ENCODE results near the gene ANKS1A. TPM values are rescaled to one million over a fixed set of nuclear protein-coding genes. Genes with fewer than 3 reads are reported as not detected.
"Not testable (repeated sequence)": the region's sequence is repeated elsewhere in the genome, so short reads cannot be mapped to it uniquely, and the experiment has no call there.

The ANKS1A gene
- polyA plus RNA-seq, 4 donors: 14.5 to 52.5 (median 41.8) TPM

GRCh38 chr6:35089935-35090505 is 201.0 kb downstream of the ANKS1A start:
- no peak for DNase-seq (ENCODE audit: low read depth in 4 of 4, low spot score in 3 of 4)

GRCh38 chr6:35090734-35091133 is 201.7 kb downstream of the ANKS1A start:
- DNase-seq (ENCODE audit: low read depth in 4 of 4, low spot score in 3 of 4): no peak

- no peak for DNase-seq (ENCODE audit: low read depth in 4 of 4, low spot score in 3 of 4)
These were observed 202.5 kb downstream of the ANKS1A start for GRCh38 chr6:35091346-35092083.

- no peak for DNase-seq (ENCODE audit: low read depth in 4 of 4, low spot score in 3 of 4)
These were observed 203.5 kb downstream of the ANKS1A start for GRCh38 chr6:35092362-35093117.

GRCh38 chr6:35093118-35093445 is 204.0 kb downstream of the ANKS1A start:
- DNase-seq (ENCODE audit: low read depth in 4 of 4, low spot score in 3 of 4): no peak

DNA sequence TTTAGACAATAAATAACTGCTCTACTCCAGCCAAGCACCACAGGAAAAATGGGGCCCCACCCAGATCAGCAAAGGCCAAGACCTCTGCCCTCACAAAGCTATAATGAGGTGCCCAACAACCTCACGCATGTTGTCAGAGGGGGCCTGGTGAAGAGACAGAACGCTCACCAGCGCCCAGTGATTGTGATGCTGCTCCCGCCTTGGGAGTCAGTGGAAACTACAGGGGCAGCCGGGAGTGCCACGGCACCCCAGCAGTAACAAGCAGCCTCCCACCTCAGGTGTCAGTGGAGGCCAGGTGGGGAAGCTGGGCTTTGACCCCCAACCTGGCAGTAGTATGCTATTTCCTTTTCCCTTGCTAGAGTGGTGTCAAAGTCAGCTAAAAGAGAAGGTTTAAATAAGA is 204.7 kb downstream of the ANKS1A start:
- no peak for DNase-seq (ENCODE audit: low read depth in 4 of 4, low spot score in 3 of 4)

- DNase-seq (ENCODE audit: low read depth in 4 of 4, low spot score in 3 of 4): no peak
These were observed 205.1 kb downstream of the ANKS1A start for GRCh38 chr6:35094183-35094582.

DNA sequence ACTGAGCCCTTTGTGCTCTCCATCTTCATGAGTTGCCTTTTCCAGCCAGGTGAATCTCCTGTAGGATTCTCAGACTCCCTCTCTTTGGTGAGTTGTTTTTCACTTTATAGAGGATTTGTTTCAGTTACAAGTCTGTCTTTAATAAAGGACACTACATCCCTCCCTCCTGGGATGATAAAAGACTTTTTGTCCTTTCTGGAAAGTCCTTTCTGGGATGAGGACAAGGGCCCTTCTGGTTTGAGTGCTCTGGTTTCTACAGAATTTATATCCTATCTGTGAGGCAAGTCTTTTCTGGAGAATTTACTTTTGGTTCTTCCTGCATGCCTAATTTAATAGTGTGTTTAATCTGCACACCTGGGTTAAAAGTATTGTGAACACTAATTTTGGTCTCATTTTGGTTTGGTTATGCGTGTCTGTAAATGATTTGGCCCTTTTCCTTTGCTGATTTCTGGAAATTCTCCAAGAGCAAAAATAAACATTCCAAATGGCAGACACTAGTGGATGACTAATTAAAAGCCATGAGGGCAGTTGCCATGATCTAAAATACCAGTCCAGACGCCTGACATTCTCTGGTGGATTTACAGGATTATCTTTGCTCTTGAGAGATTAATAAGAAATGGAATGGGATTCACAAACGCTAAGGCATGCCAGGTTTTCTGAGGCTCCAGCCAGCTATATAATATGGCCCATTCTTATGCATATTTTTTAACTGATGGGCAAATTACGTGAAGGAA is 207.2 kb downstream of the ANKS1A start:
- no peak for DNase-seq (ENCODE audit: low read depth in 4 of 4, low spot score in 3 of 4)

GRCh38 chr6:35099116-35099515 is 210.1 kb downstream of the ANKS1A start:
- no peak for DNase-seq (ENCODE audit: low read depth in 4 of 4, low spot score in 3 of 4)

DNA sequence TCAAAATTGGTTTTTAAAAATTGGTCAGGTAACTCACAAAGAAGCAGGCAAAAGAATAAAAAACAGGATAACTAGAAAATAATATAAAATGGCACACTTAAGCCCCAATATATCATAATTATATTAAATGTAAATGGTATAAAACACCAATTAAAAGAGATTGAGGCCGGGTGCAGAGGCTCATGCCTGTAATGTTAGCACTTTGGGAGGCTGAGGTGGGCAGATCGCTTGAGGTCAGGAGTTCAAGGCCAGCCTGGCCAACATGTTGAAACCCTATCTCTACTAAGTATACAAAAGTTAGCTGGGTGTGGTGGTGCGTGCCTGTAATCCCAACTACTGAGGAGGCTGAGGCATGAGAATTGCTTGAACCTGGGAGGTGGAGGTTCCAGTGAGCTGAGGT is 216.0 kb downstream of the ANKS1A start:
- no peak for DNase-seq (ENCODE audit: low read depth in 4 of 4, low spot score in 3 of 4)

GRCh38 chr6:35106061-35106460 is 217.0 kb downstream of the ANKS1A start:
- DNase-seq (ENCODE audit: low read depth in 4 of 4, low spot score in 3 of 4): not testable (repeated sequence)

DNA sequence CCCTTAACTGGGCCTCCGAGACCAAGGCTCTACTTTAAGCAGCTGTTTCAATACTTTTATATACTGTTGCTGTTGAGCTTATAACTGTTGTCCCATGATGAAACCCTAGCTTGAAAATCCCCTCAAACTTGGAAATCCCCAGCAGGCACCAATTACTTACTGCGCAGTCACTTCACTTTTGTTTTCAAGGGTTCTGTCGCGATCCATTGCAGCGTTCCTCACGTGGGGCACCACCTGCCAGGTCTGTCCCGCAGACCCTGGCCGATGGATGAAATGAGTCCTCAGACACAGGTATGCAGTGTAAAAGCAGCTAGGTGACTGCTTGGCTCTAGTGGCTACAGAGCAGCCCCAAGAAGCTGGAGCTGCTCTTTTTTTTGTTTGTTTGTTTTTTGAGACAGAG is 218.2 kb downstream of the ANKS1A start:
- DNase-seq (ENCODE audit: low read depth in 4 of 4, low spot score in 3 of 4): not testable (repeated sequence)

GRCh38 chr6:35107761-35108160 is 218.7 kb downstream of the ANKS1A start:
- DNase-seq (ENCODE audit: low read depth in 4 of 4, low spot score in 3 of 4): not testable (repeated sequence)

- DNase-seq (ENCODE audit: low read depth in 4 of 4, low spot score in 3 of 4): no peak
These were observed 219.3 kb downstream of the ANKS1A start for GRCh38 chr6:35108309-35108885.

DNA sequence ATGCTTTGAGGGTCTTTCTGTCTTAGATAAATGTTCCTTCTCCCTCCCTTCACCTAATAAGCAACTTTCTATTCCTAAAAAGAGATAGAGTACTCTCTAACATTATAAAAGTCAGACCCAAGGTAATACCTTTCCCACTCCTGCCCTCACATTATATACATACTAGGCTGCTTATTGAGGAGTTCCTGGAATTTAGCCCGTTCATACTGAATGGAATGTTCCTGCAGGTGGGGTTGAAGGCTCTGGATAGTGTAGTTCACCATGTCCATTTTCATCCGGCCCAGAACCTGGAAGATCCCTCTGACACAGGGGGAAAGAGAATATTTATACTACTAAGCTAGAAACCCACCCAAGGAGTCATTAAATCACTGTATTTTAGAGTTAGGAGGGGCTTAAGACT is 231.7 kb downstream of the ANKS1A start:
- DNase-seq (ENCODE audit: low read depth in 4 of 4, low spot score in 3 of 4): no peak

DNA sequence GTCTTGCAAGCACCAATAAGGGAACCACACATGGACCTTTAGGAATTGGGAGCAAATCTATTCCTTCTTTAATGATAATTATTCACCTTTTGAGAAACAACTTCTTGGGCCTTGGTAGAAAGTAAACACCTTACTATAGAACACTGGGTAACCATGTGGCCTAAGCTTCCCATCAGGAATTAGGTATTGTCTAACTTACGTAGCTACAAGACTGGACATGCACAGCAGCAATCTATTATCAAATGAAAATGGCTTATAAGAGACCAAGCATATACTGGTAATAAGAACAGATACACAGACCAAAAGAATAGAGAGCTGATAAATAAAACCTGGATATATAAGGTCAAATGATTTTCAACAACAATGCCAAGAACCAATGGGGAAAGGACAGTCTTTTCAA is 235.3 kb downstream of the ANKS1A start:
- DNase-seq (ENCODE audit: low read depth in 4 of 4, low spot score in 3 of 4): no peak

- no peak for DNase-seq (ENCODE audit: low read depth in 4 of 4, low spot score in 3 of 4)
These were observed 239.0 kb downstream of the ANKS1A start for GRCh38 chr6:35128042-35128441.

DNA sequence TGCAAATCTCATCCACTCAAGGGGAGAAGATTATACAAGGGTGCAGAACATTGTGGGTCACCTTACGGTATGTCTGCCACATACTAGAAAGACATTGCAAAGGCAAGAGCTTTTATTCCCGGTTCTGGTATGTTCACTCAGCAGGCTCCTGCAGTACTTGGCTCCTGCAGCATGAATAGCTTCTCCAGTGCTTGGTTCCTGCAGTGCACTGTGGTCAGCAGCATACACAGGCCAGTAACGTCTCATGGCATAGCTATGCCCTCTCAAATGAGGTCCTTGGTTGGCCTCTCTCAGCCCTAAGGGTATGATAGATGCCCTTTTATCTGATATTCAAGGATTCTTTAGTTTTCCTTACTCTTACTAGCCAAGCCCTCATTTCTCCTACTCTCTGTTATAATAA is 239.4 kb downstream of the ANKS1A start:
- no peak for DNase-seq (ENCODE audit: low read depth in 4 of 4, low spot score in 3 of 4)

DNA sequence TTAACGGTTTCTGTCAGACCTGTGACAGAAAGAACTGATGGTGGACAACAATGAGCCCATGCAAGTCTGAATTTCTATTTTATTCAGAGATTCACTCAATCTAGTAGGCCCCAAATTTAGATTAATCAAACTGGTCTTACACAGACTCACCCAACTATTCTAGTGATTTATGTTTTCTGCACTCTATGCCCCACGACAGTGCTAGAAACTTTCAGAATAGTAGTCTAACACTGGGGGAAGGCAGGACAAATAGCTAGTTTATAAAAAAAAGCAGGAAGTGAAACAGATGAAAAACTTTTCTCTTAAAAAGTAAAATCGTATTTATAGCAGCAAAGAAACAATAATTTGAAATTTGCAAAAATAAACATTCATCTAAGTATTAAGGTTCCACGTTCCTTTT is 247.1 kb downstream of the ANKS1A start:
- no peak for DNase-seq (ENCODE audit: low read depth in 4 of 4, low spot score in 3 of 4)

GRCh38 chr6:35138191-35138590 is 249.1 kb downstream of the ANKS1A start:
- not testable (repeated sequence) for DNase-seq (ENCODE audit: low read depth in 4 of 4, low spot score in 3 of 4)

DNA sequence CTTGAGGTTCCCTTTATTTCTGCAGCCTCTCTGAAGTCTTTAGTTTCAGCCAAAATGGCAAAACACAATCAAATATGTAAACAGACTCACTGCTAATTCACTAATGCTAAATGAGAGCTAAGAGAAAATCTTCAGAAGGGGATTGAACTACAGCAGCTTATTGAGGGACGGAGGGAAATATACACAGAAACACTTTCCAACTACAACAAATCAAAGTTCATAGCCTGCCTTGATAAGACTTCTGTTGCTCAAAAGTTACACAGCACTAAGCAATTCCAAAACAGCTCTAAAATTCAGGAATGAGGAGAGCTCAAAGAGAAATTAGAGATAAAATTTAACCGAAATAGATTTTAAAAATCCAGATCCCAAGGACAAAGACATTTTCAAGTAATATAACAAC is 250.4 kb downstream of the ANKS1A start:
- DNase-seq (ENCODE audit: low read depth in 4 of 4, low spot score in 3 of 4): no peak

Data from left renal pelvis (tissue), 4 donors.